ENCODE data around the gene TMEM120B.

GRCh38 chr12:121750507-121750955 lies 38.0 kb downstream of the TMEM120B start:
- TF ChIP-seq CTCF (tag by site-specific recombination; IDR thresholded peaks at IDR 0.05) (no peak), ATF2 (tag by site-specific recombination; IDR thresholded peaks at IDR 0.05; ENCODE audit: low read depth) (no peak), SP2 (tag by site-specific recombination; IDR thresholded peaks at IDR 0.05) (no peak), YY1 (tag by site-specific recombination; IDR thresholded peaks at IDR 0.05) (no peak), PBX3 (CRISPR knock-in tag; IDR thresholded peaks at IDR 0.05) (no peak), ZNF639 (tag by site-specific recombination; IDR thresholded peaks at IDR 0.05) (no peak), ZEB2 (tag by site-specific recombination; IDR thresholded peaks at IDR 0.05) (no peak), ZNF785 (tag by site-specific recombination; IDR thresholded peaks at IDR 0.05) (no peak), ZSCAN23 (tag by site-specific recombination; IDR thresholded peaks at IDR 0.05) (no peak), ZNF76 (tag by site-specific recombination; IDR thresholded peaks at IDR 0.05; ENCODE audit: borderline replicate concordance, low read depth) (no peak), ZNF560 (tag by site-specific recombination; IDR thresholded peaks at IDR 0.05; ENCODE audit: borderline replicate concordance) (no peak), GLI2 (tag by site-specific recombination; IDR thresholded peaks at IDR 0.05; ENCODE audit: borderline replicate concordance, low read depth) (no peak), ZNF311 (tag by site-specific recombination; IDR thresholded peaks at IDR 0.05; ENCODE audit: borderline replicate concordance) (no peak)

Data from HEK293 (cell line).